AG09319 (cell line): ENCODE data around the gene STK32B.
A peak's percentile ranks its signal among the peaks of the same experiment; 100 is the strongest.

ENCODE experiments used
- DNase-seq: peaks from one replicate; pipeline ENCODE4 v3.0.0-alpha.2; 2010; ENCODE audit warnings: low read depth; ENCODE audit errors: extremely low read depth
- TF ChIP-seq, protein P1 (sequence below): IDR thresholded peaks from 2 replicates; pipeline ENCODE4 v1.5.1; 2011; ENCODE audit warnings: low read depth, mild to moderate bottlenecking, inconsistent platforms, low read length, moderate library complexity

The STK32B gene

DNA sequence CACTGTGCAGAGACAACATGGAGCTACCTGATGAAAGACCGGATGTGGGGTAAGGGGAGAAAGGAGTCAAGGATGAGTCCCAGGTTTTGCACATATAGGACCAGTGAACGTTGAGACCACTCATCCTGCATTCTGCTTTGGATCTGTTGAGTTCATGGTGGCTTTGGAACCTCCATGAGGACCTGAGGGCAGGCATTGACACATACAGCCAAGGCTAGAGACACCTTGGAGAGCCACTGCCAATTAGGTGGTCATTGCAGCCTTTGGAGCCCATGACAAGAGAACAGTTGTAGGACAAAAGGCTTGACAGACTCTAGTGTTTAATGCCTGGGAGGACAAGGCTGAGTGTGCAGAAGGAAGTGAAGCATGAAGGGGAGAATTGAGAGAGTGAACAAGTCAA lies 87.9 kb downstream of the STK32B start:
- DNase-seq, result no peak
- TF ChIP-seq, protein P1, sequence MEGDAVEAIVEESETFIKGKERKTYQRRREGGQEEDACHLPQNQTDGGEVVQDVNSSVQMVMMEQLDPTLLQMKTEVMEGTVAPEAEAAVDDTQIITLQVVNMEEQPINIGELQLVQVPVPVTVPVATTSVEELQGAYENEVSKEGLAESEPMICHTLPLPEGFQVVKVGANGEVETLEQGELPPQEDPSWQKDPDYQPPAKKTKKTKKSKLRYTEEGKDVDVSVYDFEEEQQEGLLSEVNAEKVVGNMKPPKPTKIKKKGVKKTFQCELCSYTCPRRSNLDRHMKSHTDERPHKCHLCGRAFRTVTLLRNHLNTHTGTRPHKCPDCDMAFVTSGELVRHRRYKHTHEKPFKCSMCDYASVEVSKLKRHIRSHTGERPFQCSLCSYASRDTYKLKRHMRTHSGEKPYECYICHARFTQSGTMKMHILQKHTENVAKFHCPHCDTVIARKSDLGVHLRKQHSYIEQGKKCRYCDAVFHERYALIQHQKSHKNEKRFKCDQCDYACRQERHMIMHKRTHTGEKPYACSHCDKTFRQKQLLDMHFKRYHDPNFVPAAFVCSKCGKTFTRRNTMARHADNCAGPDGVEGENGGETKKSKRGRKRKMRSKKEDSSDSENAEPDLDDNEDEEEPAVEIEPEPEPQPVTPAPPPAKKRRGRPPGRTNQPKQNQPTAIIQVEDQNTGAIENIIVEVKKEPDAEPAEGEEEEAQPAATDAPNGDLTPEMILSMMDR, result no peak

DNA sequence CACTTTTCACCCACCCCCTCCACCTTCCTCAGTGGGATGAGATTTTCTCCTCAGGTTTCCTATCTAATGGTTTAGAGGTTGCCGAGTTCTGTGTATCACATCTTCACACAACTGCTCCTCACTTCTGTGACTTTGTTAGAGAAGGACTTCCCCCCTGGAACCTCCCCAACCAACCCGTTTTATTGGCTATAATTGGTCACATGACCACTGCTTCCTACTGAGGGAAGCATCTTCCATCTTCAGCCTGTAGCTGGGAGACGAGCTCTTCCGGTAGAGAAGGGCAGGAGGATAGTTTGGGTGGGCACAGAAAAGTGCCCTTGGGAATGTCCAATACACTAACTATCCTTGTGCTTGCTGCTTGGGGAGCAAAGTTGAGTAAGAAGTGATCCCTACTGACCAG lies 90.5 kb downstream of the STK32B start:
- TF ChIP-seq, protein P1, result no peak
- DNase-seq, result no peak

DNA sequence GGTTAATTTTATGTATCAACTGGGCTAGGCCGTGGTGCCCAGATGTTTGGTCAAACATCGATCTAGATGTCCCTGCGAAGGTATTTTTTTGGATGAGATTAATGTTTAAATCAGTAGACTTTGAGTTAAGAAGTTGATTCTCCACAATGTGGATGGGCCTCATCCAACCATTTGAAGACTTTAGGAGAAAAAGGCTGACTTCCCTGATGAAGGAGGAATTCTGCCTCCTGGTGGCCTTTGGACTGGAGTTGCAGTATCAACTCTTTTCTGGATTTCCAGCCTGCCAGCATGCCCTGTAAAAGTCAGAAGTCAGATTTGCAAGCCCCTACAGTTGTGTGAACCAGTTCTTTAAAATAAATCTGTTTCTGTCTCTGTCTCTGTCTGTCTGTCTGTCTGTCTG lies 91.4 kb downstream of the STK32B start:
- peak; percentile 27 for DNase-seq
- TF ChIP-seq, protein P1, result peak; percentile 63

DNA sequence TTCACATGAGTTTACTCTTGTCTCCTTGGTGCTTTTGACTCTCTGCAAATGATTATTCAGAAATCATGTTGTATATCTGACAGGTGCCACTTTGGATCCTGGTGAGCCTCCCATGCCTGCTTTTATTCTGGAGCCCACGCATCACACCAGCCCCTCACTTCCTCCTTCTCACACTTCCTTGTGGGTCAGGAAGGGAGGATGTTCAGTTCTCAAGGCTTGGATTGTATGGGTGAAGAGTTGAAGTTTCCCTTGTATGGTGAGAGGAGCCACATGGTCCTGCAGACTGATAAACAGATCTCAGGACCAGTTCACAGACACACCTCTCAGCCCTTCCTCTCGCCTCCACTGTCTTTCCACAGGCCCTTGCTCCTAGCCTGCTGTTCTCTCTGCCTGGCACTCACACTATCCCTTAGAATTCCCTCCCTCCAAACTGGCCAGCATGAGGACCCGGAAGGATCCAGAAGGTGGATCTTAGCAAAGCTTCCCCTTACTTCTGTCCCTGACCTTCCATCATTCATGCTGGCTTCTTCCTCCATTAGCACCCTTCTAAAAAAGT lies 92.1 kb downstream of the STK32B start:
- no peak for DNase-seq
- TF ChIP-seq, protein P1, result no peak

DNA sequence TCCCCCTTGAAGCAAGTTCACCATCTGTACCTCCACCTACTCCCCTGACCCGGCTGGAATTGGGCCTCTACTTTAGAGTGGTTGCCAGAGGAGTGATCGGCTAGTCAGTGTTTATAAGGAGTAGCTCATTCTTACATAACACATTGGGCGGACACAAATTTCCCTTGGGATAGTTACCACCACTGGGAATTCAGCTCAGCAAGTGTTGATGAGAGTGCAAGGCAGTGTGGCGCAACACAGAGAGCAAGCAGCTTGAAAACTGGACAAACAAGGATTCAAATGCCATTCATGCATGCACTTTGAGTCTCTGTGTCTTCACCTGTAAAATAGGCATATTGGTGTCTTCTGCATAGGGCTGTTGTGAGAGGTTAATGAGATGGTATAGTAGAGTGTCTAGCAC lies 92.7 kb downstream of the STK32B start:
- DNase-seq, result no peak
- TF ChIP-seq, protein P1, result no peak

DNA sequence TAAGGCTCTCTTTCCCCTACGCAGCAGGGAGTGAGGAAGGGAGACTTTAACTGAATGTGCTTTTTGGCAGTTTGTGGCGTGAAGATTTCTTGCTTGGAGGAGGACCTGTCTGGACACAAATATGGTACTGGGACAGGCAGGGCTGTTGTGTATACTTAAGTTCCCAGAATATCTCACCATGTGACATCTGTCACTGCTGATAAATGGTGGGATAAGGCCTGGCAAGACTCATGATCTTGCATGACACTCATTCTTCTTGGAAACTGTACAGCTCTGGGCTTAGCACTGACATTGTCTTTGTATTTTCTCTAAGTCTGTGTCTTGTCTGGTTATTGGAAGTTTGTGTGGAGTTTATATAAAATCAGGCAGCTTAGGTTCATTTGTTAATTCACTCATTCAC lies 93.1 kb downstream of the STK32B start:
- DNase-seq, result no peak
- TF ChIP-seq, protein P1, result no peak

DNA sequence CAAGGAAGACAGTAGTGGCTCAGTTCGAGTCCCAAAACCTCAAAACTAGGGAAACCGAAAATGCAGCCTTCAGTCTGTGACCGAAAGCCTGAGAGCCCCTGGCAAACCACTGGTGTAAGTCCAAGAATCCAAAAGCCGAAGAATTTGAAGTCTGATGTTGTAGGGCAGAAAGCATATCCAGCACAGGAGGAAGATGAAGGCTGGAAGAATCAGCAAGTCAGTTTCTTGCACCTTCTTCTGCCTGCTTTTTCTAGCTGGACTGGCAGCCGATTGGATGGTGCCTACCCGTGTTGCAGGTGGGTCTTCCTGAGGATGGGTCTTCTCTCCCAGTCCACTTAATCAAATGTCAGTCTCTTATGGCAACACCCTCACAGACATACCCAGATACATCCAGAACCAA lies 95.0 kb downstream of the STK32B start:
- no peak for DNase-seq
- TF ChIP-seq, protein P1, result no peak
